ENCODE measurements around the gene ATP6V1C2. TPM values are rescaled to one million over a fixed set of nuclear protein-coding genes. Genes with fewer than 3 reads are reported as not detected.

Gene ATP6V1C2
- total and polyA plus RNA-seq, 9 of the 15 experiments (the other 6 are each of a cell fraction or from before 2014, with no cell fraction given), result 0.01 to 0.31 (median 0.10) TPM; not detected in 4

DNA sequence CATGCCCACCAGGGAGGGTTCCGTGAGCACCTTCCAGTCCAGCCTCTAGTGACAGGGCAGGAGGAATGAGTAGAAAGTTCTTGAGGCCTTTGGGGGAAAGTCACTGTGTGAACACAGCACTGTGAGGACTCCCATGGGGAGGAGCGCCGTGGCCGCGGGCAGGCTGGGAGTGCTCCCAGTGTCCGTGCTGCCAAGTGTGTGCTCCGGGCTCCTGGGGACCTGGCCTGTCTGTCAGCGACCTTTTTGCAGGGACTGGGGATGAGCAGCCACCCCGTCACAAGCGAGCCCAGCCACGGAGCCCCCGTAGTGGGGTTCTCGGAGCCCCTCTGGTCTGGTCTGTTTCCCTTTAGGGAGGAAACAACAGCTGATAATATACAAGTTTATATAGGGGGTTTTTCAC is 54.4 kb downstream of the ATP6V1C2 start:
- ChIA-PET POLR2A (interaction anchor here (0.6 to 0.8 kb wide), 3 partner anchors 13 to 1018 kb away, joined by 3 read pairs; no protein-coding TSS in a partner anchor), CTCF (ENCODE audit: low intra/inter-chr PET ratio) (no interaction called here)
- H3K27me3 ChIP-seq (ENCODE audit: control insufficient read depth in 2 of 2, insufficient read depth in 2 of 2, low read length in 2 of 2), result peaks cover 11 to 22% of the 10 kb centered on the region in 2 experiments; a peak in 4 of 5 replicates
- intact Hi-C loops (cut with micrococcal nuclease), result no loop called here
- no peaks in the 10 kb centered on the region for H3K79me2 ChIP-seq (ENCODE audit: control insufficient read depth, insufficient read depth, low read length)
- H3K27ac ChIP-seq (ENCODE audit: extremely low read depth, low read depth, low read length), result no peak overlapping the region
- no peaks in the 10 kb centered on the region for H3K9me3 ChIP-seq (replicated peaks; ENCODE audit: control insufficient read depth, insufficient read depth, low read depth, low read length)
- H3K4me2 ChIP-seq (ENCODE audit: insufficient read depth, low read length), result no peak overlapping the region
- no peak overlapping the region for H3K9ac ChIP-seq (ENCODE audit: insufficient read depth in 1 of 2, low read depth in 2 of 2, low read length in 2 of 2)
- BruUV-seq (replicated peaks), result no TSS peak
- FAIRE-seq, result no peak
- 68% methylated on average over 13 of the region's 13 CpGs for WGBS (ENCODE audit: insufficient coverage, low coverage, missing lambda C conversion rate)
- no peak for DNase-seq (ENCODE audit: extremely low read depth in 1 of 4, low spot score in 3 of 4)
- in situ Hi-C loops (cut with MboI), result no loop called here
- H3K36me3 ChIP-seq (ENCODE audit: control insufficient read depth, insufficient read depth, low read length), result peaks cover 16% of the 10 kb centered on the region; the same call in 1 of the 3 replicates
- H3K4me1 ChIP-seq (replicated peaks in 1 of 2; ENCODE audit: control insufficient read depth in 2 of 2, insufficient read depth in 2 of 2, low read length in 2 of 2), result peaks cover 0 to 35% of the 10 kb centered on the region in 2 experiments; a peak in 2 of 5 replicates
- peak; percentile 92 for TF ChIP-seq ZNF263 (CRISPR knock-in tag; IDR thresholded peaks at IDR 0.05; ENCODE audit: borderline replicate concordance)
- TF ChIP-seq NEUROD1 (IDR thresholded peaks at IDR 0.05; ENCODE audit: borderline replicate concordance, low read depth, low read length, partially characterized antibody), result no peak
- no peak overlapping the region for H3K4me3 ChIP-seq
- no peak for ATAC-seq
- peaks cover 26% of the 10 kb centered on the region for H4K20me1 ChIP-seq (replicated peaks; ENCODE audit: control insufficient read depth, insufficient read depth, low read length)
- H3K9me1 ChIP-seq (ENCODE audit: control insufficient read depth, insufficient read depth, low read length), result no peaks in the 10 kb centered on the region
- H2AFZ ChIP-seq (ENCODE audit: low read depth, low read length), result no peak overlapping the region

- Histone ChIP-seq H3K9me1 (ENCODE audit: control insufficient read depth, insufficient read depth, low read length) (no peaks in the 10 kb centered on the region), H3K4me1 (replicated peaks in 1 of 2; ENCODE audit: control insufficient read depth in 2 of 2, insufficient read depth in 2 of 2, low read length in 2 of 2) (peaks cover 0 to 35% of the 10 kb centered on the region in 2 experiments; a peak in 2 of 5 replicates), H3K9me3 (replicated peaks; ENCODE audit: control insufficient read depth, insufficient read depth, low read depth, low read length) (no peaks in the 10 kb centered on the region), H4K20me1 (replicated peaks; ENCODE audit: control insufficient read depth, insufficient read depth, low read length) (peaks cover 31% of the 10 kb centered on the region), H2AFZ (ENCODE audit: low read depth, low read length) (no peak overlapping the region), H3K9ac (ENCODE audit: insufficient read depth in 1 of 2, low read depth in 2 of 2, low read length in 2 of 2) (no peak overlapping the region), H3K79me2 (ENCODE audit: control insufficient read depth, insufficient read depth, low read length) (no peaks in the 10 kb centered on the region), H3K36me3 (ENCODE audit: control insufficient read depth, insufficient read depth, low read length) (peaks cover 22% of the 10 kb centered on the region; the same call in 1 of the 3 replicates), H3K27ac (ENCODE audit: extremely low read depth, low read depth, low read length) (no peak overlapping the region), H3K4me3 (no peak overlapping the region), H3K27me3 (ENCODE audit: control insufficient read depth in 2 of 2, insufficient read depth in 2 of 2, low read length in 2 of 2) (peaks cover 6 to 16% of the 10 kb centered on the region in 2 experiments; a peak in 3 of 5 replicates), H3K4me2 (ENCODE audit: insufficient read depth, low read length) (no peak overlapping the region)
- no peak for TF ChIP-seq KDM4B (IDR thresholded peaks at IDR 0.05; ENCODE audit: borderline replicate concordance in 2 of 2, low read depth in 1 of 2)
- TF ChIP-seq POLR2G (IDR thresholded peaks at IDR 0.05; ENCODE audit: low read depth, low read length), result peak; percentile 55
- TF ChIP-seq, protein P1, sequence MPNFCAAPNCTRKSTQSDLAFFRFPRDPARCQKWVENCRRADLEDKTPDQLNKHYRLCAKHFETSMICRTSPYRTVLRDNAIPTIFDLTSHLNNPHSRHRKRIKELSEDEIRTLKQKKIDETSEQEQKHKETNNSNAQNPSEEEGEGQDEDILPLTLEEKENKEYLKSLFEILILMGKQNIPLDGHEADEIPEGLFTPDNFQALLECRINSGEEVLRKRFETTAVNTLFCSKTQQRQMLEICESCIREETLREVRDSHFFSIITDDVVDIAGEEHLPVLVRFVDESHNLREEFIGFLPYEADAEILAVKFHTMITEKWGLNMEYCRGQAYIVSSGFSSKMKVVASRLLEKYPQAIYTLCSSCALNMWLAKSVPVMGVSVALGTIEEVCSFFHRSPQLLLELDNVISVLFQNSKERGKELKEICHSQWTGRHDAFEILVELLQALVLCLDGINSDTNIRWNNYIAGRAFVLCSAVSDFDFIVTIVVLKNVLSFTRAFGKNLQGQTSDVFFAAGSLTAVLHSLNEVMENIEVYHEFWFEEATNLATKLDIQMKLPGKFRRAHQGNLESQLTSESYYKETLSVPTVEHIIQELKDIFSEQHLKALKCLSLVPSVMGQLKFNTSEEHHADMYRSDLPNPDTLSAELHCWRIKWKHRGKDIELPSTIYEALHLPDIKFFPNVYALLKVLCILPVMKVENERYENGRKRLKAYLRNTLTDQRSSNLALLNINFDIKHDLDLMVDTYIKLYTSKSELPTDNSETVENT (CRISPR knock-in tag; IDR thresholded peaks at IDR 0.05), result no peak
- TF ChIP-seq, protein P2, sequence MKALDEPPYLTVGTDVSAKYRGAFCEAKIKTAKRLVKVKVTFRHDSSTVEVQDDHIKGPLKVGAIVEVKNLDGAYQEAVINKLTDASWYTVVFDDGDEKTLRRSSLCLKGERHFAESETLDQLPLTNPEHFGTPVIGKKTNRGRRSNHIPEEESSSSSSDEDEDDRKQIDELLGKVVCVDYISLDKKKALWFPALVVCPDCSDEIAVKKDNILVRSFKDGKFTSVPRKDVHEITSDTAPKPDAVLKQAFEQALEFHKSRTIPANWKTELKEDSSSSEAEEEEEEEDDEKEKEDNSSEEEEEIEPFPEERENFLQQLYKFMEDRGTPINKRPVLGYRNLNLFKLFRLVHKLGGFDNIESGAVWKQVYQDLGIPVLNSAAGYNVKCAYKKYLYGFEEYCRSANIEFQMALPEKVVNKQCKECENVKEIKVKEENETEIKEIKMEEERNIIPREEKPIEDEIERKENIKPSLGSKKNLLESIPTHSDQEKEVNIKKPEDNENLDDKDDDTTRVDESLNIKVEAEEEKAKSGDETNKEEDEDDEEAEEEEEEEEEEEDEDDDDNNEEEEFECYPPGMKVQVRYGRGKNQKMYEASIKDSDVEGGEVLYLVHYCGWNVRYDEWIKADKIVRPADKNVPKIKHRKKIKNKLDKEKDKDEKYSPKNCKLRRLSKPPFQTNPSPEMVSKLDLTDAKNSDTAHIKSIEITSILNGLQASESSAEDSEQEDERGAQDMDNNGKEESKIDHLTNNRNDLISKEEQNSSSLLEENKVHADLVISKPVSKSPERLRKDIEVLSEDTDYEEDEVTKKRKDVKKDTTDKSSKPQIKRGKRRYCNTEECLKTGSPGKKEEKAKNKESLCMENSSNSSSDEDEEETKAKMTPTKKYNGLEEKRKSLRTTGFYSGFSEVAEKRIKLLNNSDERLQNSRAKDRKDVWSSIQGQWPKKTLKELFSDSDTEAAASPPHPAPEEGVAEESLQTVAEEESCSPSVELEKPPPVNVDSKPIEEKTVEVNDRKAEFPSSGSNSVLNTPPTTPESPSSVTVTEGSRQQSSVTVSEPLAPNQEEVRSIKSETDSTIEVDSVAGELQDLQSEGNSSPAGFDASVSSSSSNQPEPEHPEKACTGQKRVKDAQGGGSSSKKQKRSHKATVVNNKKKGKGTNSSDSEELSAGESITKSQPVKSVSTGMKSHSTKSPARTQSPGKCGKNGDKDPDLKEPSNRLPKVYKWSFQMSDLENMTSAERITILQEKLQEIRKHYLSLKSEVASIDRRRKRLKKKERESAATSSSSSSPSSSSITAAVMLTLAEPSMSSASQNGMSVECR (CRISPR knock-in tag; IDR thresholded peaks at IDR 0.05), result no peak
- ATAC-seq (no peak), DNase-seq (ENCODE audit: extremely low read depth in 1 of 4, low spot score in 3 of 4) (no peak), FAIRE-seq (no peak)
- no TSS peak for BruUV-seq (replicated peaks)
- ChIA-PET CTCF (ENCODE audit: low intra/inter-chr PET ratio) (no interaction called here), POLR2A (interaction anchor here (0.6 to 0.8 kb wide), 2 partner anchors 12 to 175 kb away, joined by 3 read pairs; no protein-coding TSS in a partner anchor)
- WGBS (ENCODE audit: insufficient coverage, low coverage, missing lambda C conversion rate), result 83% methylated on average over 24 of the region's 27 CpGs
- intact Hi-C loops (cut with micrococcal nuclease), result no loop called here
- in situ Hi-C loops (cut with MboI), result no loop called here
These were observed 55.0 kb downstream of the ATP6V1C2 start for GRCh38 chr2:10776231-10776977.

All from K562 (cell line).